NB4 (cell line): ENCODE data around the gene CYP27C1.
"Not testable (repeated sequence)": the region's sequence is repeated elsewhere in the genome, so short reads cannot be mapped to it uniquely, and the experiment has no call there.

Experiments
- CTCF ChIP-seq: IDR thresholded peaks from one replicate; pipeline ENCODE4 v1.5.1; 2012; ENCODE audit warnings: low read depth, low read length
- MAX ChIP-seq: IDR thresholded peaks from 2 replicates; pipeline ENCODE4 v1.6.1; 2011; ENCODE audit warnings: low read depth, low read length
- POLR2A ChIP-seq: IDR thresholded peaks from 2 replicates; pipeline ENCODE4 v1.6.1; 2011; ENCODE audit warnings: mild to moderate bottlenecking; ENCODE audit not compliant: insufficient read length; ENCODE audit errors: extremely low read depth

GRCh38 chr2:127237768-127238167 is 17.7 kb upstream of the CYP27C1 start:
- TF ChIP-seq CTCF, POLR2A, MAX: not testable (repeated sequence)
